ENCODE measurements around the gene CHCHD1. TPM values are rescaled to one million over a fixed set of nuclear protein-coding genes. Genes with fewer than 3 reads are reported as not detected.
A peak's percentile ranks its signal among the peaks of the same experiment; 100 is the strongest.
"Not testable (repeated sequence)": the region's sequence is repeated elsewhere in the genome, so short reads cannot be mapped to it uniquely, and the experiment has no call there.

The CHCHD1 gene
- total RNA-seq, 2 donors from 2014 or later: 6.6 to 7.6 TPM

- Mint-ChIP-seq H3K4me1 (peaks cover 25% of the 10 kb centered on the region), H3K4me3 (no peak overlapping the region), H3K27me3 (no peaks in the 10 kb centered on the region), H3K36me3 (ENCODE audit: low read depth) (peaks cover 4% of the 10 kb centered on the region), H3K27ac (no peak overlapping the region)
- DNase-seq (no peak), ATAC-seq (no peak)
- no peaks in the 10 kb centered on the region for H3K9me3 ChIP-seq (ENCODE audit: control insufficient read depth, low read length, poor library complexity, severe bottlenecking)
Measured at GRCh38 chr10:73789659-73790055, 7.8 kb downstream of the CHCHD1 start.

DNA sequence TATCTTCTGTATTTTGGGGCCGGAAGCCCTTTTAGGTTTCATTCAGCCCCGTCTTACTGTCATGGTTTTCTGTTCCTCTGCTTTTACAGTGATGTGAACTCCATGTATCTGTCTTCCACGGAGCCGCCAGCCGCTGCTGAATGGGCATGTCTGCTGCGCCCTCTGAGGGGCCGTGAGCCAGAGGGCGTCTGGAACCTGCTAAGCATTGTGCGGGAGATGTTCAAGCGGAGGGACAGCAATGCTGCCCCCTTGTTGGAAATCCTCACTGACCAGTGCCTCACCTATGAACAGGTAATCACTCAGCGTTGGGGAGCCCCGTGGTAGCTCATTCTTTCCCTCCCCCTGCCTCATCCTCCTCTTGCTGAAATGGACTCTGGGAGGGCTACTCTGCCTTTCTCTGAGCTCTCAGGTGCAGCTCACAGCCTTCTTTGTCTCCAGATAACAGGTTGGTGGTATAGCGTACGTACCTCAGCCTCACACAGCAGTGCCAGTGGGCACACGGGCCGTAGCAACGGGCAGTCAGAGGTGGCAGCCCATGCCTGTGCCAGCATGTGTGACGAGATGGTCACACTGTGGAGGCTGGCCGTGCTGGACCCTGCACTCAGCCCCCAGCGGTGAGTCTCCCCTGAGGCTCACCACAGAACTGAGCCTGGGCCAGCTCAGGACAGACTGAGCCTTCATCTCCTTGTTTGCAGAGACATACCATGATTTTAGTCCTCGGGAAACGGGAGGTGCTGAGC lies 9.2 kb downstream of the CHCHD1 start:
- no peak overlapping the region for H3K4me3 Mint-ChIP-seq
- H3K27me3 Mint-ChIP-seq: no peaks in the 10 kb centered on the region
- H3K9me3 ChIP-seq (ENCODE audit: control insufficient read depth, low read length, poor library complexity, severe bottlenecking): no peaks in the 10 kb centered on the region
- ATAC-seq: no peak
- H3K27ac Mint-ChIP-seq: no peak overlapping the region
- H3K4me1 Mint-ChIP-seq: peaks cover 17% of the 10 kb centered on the region
- peaks cover 4% of the 10 kb centered on the region for H3K36me3 Mint-ChIP-seq (ENCODE audit: low read depth)
- no peak for DNase-seq

GRCh38 chr10:73791871-73792400 lies 10.1 kb downstream of the CHCHD1 start:
- DNase-seq: no peak
- no peak for ATAC-seq
- H3K9me3 ChIP-seq (ENCODE audit: control insufficient read depth, low read length, poor library complexity, severe bottlenecking): no peaks in the 10 kb centered on the region
- Mint-ChIP-seq H3K27me3 (no peaks in the 10 kb centered on the region), H3K4me1 (peaks cover 10% of the 10 kb centered on the region), H3K36me3 (ENCODE audit: low read depth) (peaks cover 4% of the 10 kb centered on the region), H3K27ac (no peak overlapping the region), H3K4me3 (no peak overlapping the region)

- Mint-ChIP-seq H3K4me3 (no peak overlapping the region), H3K27me3 (no peaks in the 10 kb centered on the region), H3K27ac (peak overlapping the region; percentile 83), H3K4me1 (peaks cover 8% of the 10 kb centered on the region), H3K36me3 (ENCODE audit: low read depth) (peaks cover 6% of the 10 kb centered on the region)
- DNase-seq: no peak
- ATAC-seq: no peak
- H3K9me3 ChIP-seq (ENCODE audit: control insufficient read depth, low read length, poor library complexity, severe bottlenecking): no peaks in the 10 kb centered on the region
Measured at GRCh38 chr10:73793456-73793855, 11.6 kb downstream of the CHCHD1 start.

DNA sequence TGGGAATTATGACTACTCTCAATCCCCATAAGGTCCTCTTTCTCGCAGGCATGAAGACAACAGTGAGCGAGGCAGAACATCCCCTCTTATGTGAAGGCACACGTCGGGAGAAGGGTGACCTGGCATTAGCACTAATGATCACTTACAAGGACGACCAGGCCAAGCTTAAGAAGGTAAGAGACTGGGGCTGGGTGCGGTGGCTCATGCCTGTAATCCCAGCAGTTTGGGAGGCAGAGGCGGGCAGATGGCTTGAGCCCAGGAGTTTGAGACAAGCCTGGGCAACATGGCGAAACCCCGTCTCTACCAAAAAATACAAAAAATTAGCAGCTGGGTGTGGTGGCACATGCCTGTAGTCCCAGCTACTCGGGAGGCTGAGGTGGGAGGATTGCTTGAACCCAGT lies 13.6 kb downstream of the CHCHD1 start:
- H3K9me3 ChIP-seq (ENCODE audit: control insufficient read depth, low read length, poor library complexity, severe bottlenecking); H3K36me3 Mint-ChIP-seq (ENCODE audit: low read depth); H3K4me3 Mint-ChIP-seq; ATAC-seq; DNase-seq; H3K27me3 Mint-ChIP-seq; H3K4me1 Mint-ChIP-seq: not testable (repeated sequence)
- H3K27ac Mint-ChIP-seq: peak overlapping the region; percentile 54

DNA sequence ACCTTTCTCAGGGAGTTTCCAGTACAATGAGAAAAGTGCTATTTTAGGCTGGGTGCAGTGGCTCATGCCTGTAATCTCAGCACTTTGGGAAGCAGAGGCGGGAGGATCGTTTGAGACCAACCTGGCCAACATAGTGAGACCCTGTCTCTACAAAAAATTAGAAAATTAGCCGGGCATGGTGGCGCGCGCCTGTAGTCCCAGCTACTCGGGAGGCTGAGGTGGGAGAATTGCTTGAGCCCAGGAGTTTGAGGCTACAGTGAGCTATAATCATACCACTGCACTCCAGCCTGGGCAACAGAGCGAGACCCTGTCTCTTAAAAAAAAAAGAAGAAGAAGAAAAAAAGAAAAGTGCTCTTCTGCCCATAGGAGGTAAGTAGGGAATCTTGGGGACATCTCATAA lies 14.2 kb downstream of the CHCHD1 start:
- H3K4me3 Mint-ChIP-seq; ATAC-seq; H3K36me3 Mint-ChIP-seq (ENCODE audit: low read depth); H3K4me1 Mint-ChIP-seq; H3K27me3 Mint-ChIP-seq; H3K9me3 ChIP-seq (ENCODE audit: control insufficient read depth, low read length, poor library complexity, severe bottlenecking); DNase-seq: not testable (repeated sequence)
- peak overlapping the region; percentile 54 for H3K27ac Mint-ChIP-seq

DNA sequence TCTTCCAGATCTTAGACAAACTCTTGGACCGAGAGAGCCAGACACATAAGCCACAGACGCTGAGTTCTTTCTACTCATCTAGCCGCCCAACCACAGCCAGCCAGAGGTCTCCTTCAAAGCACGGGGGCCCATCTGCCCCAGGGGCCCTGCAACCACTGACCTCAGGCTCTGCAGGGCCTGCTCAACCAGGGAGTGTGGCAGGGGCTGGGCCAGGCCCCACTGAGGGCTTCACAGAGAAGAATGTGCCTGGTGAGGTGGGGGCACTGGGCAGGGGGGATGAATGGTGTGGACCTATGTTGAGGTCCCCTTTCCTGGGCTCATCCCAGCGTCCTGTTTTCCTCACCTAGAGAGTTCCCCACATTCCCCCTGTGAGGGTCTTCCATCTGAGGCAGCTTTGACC lies 14.9 kb downstream of the CHCHD1 start:
- Mint-ChIP-seq H3K36me3 (ENCODE audit: low read depth) (peaks cover 6% of the 10 kb centered on the region), H3K27ac (no peak overlapping the region)

GRCh38 chr10:73797324-73798025 lies 15.6 kb downstream of the CHCHD1 start:
- peak overlapping the region; percentile 81 for H3K27ac Mint-ChIP-seq
- DNase-seq: no peak
- H3K27me3 Mint-ChIP-seq: no peaks in the 10 kb centered on the region
- no peak for ATAC-seq
- peaks cover 4% of the 10 kb centered on the region for H3K4me1 Mint-ChIP-seq
- H3K36me3 Mint-ChIP-seq (ENCODE audit: low read depth): peaks cover 6% of the 10 kb centered on the region
- no peak overlapping the region for H3K4me3 Mint-ChIP-seq
- H3K9me3 ChIP-seq (ENCODE audit: control insufficient read depth, low read length, poor library complexity, severe bottlenecking): no peaks in the 10 kb centered on the region

More for the DNA sequence above, 14.9 kb downstream of the CHCHD1 start:
- H3K4me1 Mint-ChIP-seq: peaks cover 4% of the 10 kb centered on the region
- DNase-seq (no peak), ATAC-seq (no peak)
- no peaks in the 10 kb centered on the region for H3K27me3 Mint-ChIP-seq
- H3K9me3 ChIP-seq (ENCODE audit: control insufficient read depth, low read length, poor library complexity, severe bottlenecking): no peaks in the 10 kb centered on the region
- no peak overlapping the region for H3K4me3 Mint-ChIP-seq

- peaks cover 8% of the 10 kb centered on the region for H3K36me3 Mint-ChIP-seq (ENCODE audit: low read depth)
- no peaks in the 10 kb centered on the region for H3K9me3 ChIP-seq (ENCODE audit: control insufficient read depth, low read length, poor library complexity, severe bottlenecking)
- ATAC-seq (peak; percentile 3), DNase-seq (no peak)
- H3K4me3 Mint-ChIP-seq: peak overlapping the region; percentile 61
- peaks cover 5% of the 10 kb centered on the region for H3K4me1 Mint-ChIP-seq
- no peaks in the 10 kb centered on the region for H3K27me3 Mint-ChIP-seq
- peak overlapping the region; percentile 81 for H3K27ac Mint-ChIP-seq
Measured at GRCh38 chr10:73798087-73798486, 16.2 kb downstream of the CHCHD1 start.

GRCh38 chr10:73798927-73799560 lies 17.2 kb downstream of the CHCHD1 start:
- no peaks in the 10 kb centered on the region for H3K9me3 ChIP-seq (ENCODE audit: control insufficient read depth, low read length, poor library complexity, severe bottlenecking)
- Mint-ChIP-seq H3K27ac (peak overlapping the region; percentile 68), H3K4me3 (peak overlapping the region; percentile 39), H3K4me1 (peaks cover 10% of the 10 kb centered on the region), H3K36me3 (ENCODE audit: low read depth) (peaks cover 11% of the 10 kb centered on the region), H3K27me3 (no peaks in the 10 kb centered on the region)
- no peak for DNase-seq
- ATAC-seq: peak; percentile 27

DNA sequence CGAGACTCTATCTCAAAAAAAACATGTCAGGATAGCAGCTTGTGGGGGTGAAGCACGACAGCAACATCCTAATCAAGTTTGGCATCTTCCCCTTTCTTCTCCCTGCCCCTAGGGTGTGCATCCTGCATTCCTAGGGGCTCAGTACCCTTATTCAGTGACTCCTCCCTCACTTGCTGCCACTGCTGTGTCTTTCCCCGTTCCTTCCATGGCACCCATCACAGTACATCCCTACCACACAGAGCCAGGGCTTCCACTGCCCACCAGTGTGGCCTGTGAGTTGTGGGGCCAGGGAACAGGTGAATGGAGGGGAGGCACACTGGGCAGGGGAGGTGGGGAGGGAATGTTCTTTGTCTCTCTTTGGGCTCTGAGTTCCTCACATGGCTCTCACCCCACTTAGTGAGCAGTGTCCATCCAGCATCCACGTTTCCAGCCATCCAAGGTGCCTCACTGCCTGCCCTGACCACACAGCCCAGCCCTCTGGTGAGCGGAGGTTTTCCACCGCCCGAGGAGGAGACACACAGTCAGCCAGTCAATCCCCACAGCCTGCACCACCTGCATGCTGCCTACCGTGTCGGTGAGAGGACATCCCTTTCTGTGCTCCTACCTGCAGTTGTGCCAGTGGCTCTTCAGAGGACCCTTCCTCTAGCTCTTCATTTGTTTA lies 18.2 kb downstream of the CHCHD1 start:
- DNase-seq (no peak), ATAC-seq (no peak)
- peak overlapping the region; percentile 68 for H3K27ac Mint-ChIP-seq
- peaks cover 9% of the 10 kb centered on the region for H3K36me3 Mint-ChIP-seq (ENCODE audit: low read depth)
- peak overlapping the region; percentile 41 for H3K4me3 Mint-ChIP-seq
- no peaks in the 10 kb centered on the region for H3K27me3 Mint-ChIP-seq
- H3K9me3 ChIP-seq (ENCODE audit: control insufficient read depth, low read length, poor library complexity, severe bottlenecking): no peaks in the 10 kb centered on the region
- H3K4me1 Mint-ChIP-seq: peaks cover 10% of the 10 kb centered on the region

GRCh38 chr10:73800560-73801252 lies 18.9 kb downstream of the CHCHD1 start:
- Mint-ChIP-seq H3K4me3 (peak overlapping the region; percentile 41), H3K27ac (no peak overlapping the region), H3K36me3 (ENCODE audit: low read depth) (peaks cover 9% of the 10 kb centered on the region), H3K27me3 (no peaks in the 10 kb centered on the region), H3K4me1 (peaks cover 10% of the 10 kb centered on the region)
- ATAC-seq (no peak), DNase-seq (no peak)
- H3K9me3 ChIP-seq (ENCODE audit: control insufficient read depth, low read length, poor library complexity, severe bottlenecking): no peaks in the 10 kb centered on the region
